ENCODE results near the gene TEX10. TPM values are rescaled to one million over a fixed set of nuclear protein-coding genes. Genes with fewer than 3 reads are reported as not detected.

The TEX10 gene
- total and polyA plus RNA-seq, 2 donors (not counting 1 experiment from before 2014, with no cell fraction given), result 23.6 to 24.9 TPM

- no peaks in the 10 kb centered on the region for H3K79me2 ChIP-seq (ENCODE audit: control insufficient read depth, insufficient read depth, low read length)
- no peaks in the 10 kb centered on the region for H4K20me1 ChIP-seq (ENCODE audit: control insufficient read depth, extremely low read depth, insufficient read depth, low read length)
- no peaks in the 10 kb centered on the region for H3K4me1 ChIP-seq (ENCODE audit: control insufficient read depth, extremely low read depth, insufficient read depth, low read length)
- H2AFZ ChIP-seq (ENCODE audit: low read length), result no peak overlapping the region
- no peaks in the 10 kb centered on the region for H3K9me3 ChIP-seq (ENCODE audit: control insufficient read depth, insufficient read depth, low read depth, low read length)
- peaks cover 8% of the 10 kb centered on the region for H3K36me3 ChIP-seq (ENCODE audit: control insufficient read depth, insufficient read depth, low read length)
- H3K4me3 ChIP-seq (replicated peaks in 1 of 4; ENCODE audit: control extremely low read depth in 1 of 4, insufficient read depth in 1 of 4, low read depth in 3 of 4, low read length in 4 of 4), result no peak overlapping the region
- no peak overlapping the region for H3K4me2 ChIP-seq (ENCODE audit: extremely low read depth, insufficient read depth, low read length)
- H3K27me3 ChIP-seq (ENCODE audit: control insufficient read depth, insufficient read depth, low read length), result no peaks in the 10 kb centered on the region
- no peak for DNase-seq (ENCODE audit: low read depth in 2 of 2)
- no peak overlapping the region for H3K27ac ChIP-seq (ENCODE audit: insufficient read depth, low read length)
- no peak overlapping the region for H3K9ac ChIP-seq (ENCODE audit: insufficient read depth, low read length)
- no peak for TF ChIP-seq CTCF (conservative IDR thresholded peaks at IDR 0.05 in 1 of 2, IDR thresholded peaks at IDR 0.05 in 1 of 2; ENCODE audit: low read depth in 1 of 2, low read length in 2 of 2)
- TF ChIP-seq EZH2 (IDR thresholded peaks at IDR 0.05; ENCODE audit: low read length, missing control alignments), result no peak
Measured at GRCh38 chr9:100298378-100298777, 54.4 kb downstream of the TEX10 start.

- Histone ChIP-seq H3K79me2 (ENCODE audit: control insufficient read depth, insufficient read depth, low read length) (no peaks in the 10 kb centered on the region), H3K36me3 (ENCODE audit: control insufficient read depth, insufficient read depth, low read length) (peaks cover 7% of the 10 kb centered on the region), H4K20me1 (ENCODE audit: control insufficient read depth, extremely low read depth, insufficient read depth, low read length) (no peaks in the 10 kb centered on the region), H3K4me1 (ENCODE audit: control insufficient read depth, extremely low read depth, insufficient read depth, low read length) (no peaks in the 10 kb centered on the region), H2AFZ (ENCODE audit: low read length) (no peak overlapping the region), H3K9ac (ENCODE audit: insufficient read depth, low read length) (no peak overlapping the region), H3K27me3 (ENCODE audit: control insufficient read depth, insufficient read depth, low read length) (no peaks in the 10 kb centered on the region), H3K4me2 (ENCODE audit: extremely low read depth, insufficient read depth, low read length) (no peak overlapping the region), H3K9me3 (ENCODE audit: control insufficient read depth, insufficient read depth, low read depth, low read length) (no peaks in the 10 kb centered on the region), H3K27ac (ENCODE audit: insufficient read depth, low read length) (no peak overlapping the region), H3K4me3 (replicated peaks in 1 of 4; ENCODE audit: control extremely low read depth in 1 of 4, insufficient read depth in 1 of 4, low read depth in 3 of 4, low read length in 4 of 4) (no peak overlapping the region)
- DNase-seq (ENCODE audit: low read depth in 2 of 2), result no peak
- no peak for TF ChIP-seq CTCF (conservative IDR thresholded peaks at IDR 0.05 in 1 of 2, IDR thresholded peaks at IDR 0.05 in 1 of 2; ENCODE audit: low read depth in 1 of 2, low read length in 2 of 2)
- TF ChIP-seq EZH2 (IDR thresholded peaks at IDR 0.05; ENCODE audit: low read length, missing control alignments), result no peak
Measured at GRCh38 chr9:100296407-100296806, 56.3 kb downstream of the TEX10 start.

GRCh38 chr9:100295240-100295639 lies 57.5 kb downstream of the TEX10 start:
- Histone ChIP-seq H3K9me3 (ENCODE audit: control insufficient read depth, insufficient read depth, low read depth, low read length) (no peaks in the 10 kb centered on the region), H3K9ac (ENCODE audit: insufficient read depth, low read length) (no peak overlapping the region), H2AFZ (ENCODE audit: low read length) (no peak overlapping the region), H4K20me1 (ENCODE audit: control insufficient read depth, extremely low read depth, insufficient read depth, low read length) (no peaks in the 10 kb centered on the region), H3K27ac (ENCODE audit: insufficient read depth, low read length) (no peak overlapping the region), H3K4me3 (replicated peaks in 1 of 4; ENCODE audit: control extremely low read depth in 1 of 4, insufficient read depth in 1 of 4, low read depth in 3 of 4, low read length in 4 of 4) (no peak overlapping the region), H3K36me3 (ENCODE audit: control insufficient read depth, insufficient read depth, low read length) (peaks cover 4% of the 10 kb centered on the region), H3K79me2 (ENCODE audit: control insufficient read depth, insufficient read depth, low read length) (no peaks in the 10 kb centered on the region), H3K27me3 (ENCODE audit: control insufficient read depth, insufficient read depth, low read length) (no peaks in the 10 kb centered on the region), H3K4me1 (ENCODE audit: control insufficient read depth, extremely low read depth, insufficient read depth, low read length) (no peaks in the 10 kb centered on the region), H3K4me2 (ENCODE audit: extremely low read depth, insufficient read depth, low read length) (no peak overlapping the region)
- TF ChIP-seq CTCF (conservative IDR thresholded peaks at IDR 0.05 in 1 of 2, IDR thresholded peaks at IDR 0.05 in 1 of 2; ENCODE audit: low read depth in 1 of 2, low read length in 2 of 2) (no peak), EZH2 (IDR thresholded peaks at IDR 0.05; ENCODE audit: low read length, missing control alignments) (no peak)
- DNase-seq (ENCODE audit: low read depth in 2 of 2), result no peak
